NCI-H2227 treated with DMSO at 0.1 percent for 48 hours (cell line): Measurements from ENCODE around the gene BTBD1.

Source experiments
- DNase-seq: peaks from one replicate; lab custom pipeline; 2025; lab: John Stamatoyannopoulos, UW

Gene BTBD1

DNA sequence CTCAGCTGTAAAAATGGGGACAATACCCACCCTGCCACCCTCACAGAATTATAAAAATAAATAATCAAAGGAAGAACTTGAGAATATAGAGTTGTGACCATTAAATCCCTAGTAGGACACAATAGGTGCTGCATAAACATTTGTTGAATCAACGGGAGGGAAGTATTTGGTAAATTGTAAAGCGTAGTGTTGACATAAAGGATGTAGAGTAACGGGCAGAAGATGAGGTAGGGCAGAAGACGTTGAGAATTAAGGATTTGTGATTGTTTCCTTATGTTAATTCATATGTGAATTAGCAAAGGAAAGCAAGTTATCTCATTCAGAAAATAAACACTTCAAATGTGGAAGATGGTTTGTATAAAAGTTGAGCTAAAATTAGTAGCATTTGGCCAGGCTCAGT is 73.9 kb downstream of the BTBD1 start:
- no peak for DNase-seq

DNA sequence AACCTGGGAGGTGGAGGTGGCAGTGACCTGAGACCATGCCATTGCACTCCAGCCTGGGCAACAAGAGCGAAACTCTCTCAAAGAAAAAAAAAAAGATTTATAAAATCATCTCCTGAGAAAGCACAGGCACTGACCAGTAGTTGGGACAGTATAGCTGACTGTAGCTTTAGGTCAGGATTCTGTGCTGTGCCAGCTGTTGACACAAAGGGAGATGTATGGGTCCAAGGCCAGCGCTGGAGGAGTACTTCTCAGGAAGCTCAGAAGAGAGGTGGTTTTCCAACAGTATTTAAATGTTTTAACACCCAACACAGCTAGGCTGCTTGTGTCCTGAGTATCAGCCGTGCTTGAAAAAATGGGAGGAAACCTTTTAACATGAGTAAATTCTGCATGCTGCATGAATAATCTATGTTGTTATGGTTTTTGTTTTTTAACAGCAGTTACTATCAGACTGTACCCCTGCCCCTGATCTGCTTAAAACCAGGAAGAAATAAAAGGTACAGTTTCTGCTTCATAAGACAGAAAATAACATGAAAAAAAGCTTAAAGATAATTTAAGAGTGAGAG is 74.5 kb downstream of the BTBD1 start:
- DNase-seq: no peak

GRCh38 chr15:82986442-82986780 is 80.6 kb downstream of the BTBD1 start:
- no peak for DNase-seq

DNA sequence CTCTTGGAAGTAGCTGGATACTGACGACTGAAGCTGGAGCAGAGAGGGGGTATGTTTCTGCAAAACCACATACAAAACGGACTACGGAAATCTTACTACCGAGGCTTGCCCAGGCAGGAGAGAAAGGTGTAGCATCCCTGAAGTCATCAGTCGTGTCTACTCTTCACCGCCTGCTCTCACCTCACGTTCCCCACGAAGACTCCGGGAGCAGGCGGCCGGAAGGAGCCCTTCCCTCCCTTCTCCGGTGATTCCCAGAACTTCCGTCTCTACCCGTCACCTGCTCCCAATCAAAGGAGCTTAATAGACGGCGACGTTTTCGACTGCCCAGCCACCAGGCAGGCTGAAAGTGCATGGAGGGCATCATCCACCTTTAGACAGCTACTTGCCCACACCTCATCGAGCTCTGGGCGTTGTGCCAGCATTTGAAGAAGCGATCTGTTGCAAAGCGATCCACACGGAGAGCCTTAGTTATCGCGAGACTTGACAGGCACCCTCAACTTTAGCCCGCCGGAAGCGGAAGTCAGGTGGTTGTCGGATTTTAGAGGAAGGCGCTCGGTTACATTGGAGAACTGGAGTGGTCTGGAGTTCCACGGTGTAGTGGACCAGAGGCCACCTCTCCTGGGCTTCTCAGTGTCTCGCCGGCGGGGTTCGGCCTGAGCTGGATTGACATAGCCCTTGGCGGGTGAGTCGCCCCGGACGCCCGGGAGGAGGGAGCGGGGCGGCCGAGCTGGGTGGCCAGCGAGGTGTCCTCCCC is 81.2 kb downstream of the BTBD1 start, which contains the start of gene RAMAC:
Gene RAMAC (plus strand): TSS at position 523 of the 754 bp plus-strand sequence. CDS start 2,809 bp downstream, outside the sequence.
- peak; percentile 91 for DNase-seq

DNA sequence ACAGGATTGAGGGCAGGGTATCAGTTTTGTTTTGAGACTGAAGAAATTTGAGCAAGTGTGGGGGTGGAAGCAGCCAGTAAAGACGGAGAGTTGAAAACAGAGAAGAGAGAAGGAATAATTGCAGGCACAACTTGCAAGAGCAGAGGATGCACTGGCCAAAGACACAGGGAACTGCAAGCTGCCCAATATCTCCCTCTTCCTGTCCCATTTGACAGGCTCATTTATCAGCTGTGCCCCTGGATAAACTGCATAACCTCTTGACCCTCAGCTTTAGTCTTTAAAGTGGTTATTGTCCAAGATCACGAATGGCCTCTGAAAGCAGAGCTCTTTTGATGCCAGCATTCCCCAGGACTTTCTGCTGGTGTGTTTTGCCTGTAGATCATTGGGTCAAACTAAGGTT is 86.1 kb downstream of the BTBD1 start:
- DNase-seq: no peak

DNA sequence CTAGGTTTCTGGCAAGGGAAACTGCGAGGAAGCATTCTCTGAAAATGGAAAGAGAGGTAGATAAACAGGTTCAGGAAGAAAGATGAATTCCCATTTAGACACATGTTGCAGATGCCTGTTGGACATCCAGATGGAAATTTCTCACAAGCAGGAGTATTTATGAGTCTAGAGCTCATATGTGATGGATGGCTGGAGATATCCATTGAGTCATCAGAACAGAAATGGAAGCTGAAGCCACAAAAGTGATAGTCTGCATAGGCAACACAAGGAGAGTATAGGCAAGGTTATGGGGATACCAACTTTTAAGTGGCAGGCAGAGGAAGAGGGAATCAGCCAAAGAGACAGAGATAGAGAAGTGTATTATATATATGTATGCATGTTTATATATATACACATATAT is 87.3 kb downstream of the BTBD1 start:
- no peak for DNase-seq

- no peak for DNase-seq
These were observed 88.6 kb downstream of the BTBD1 start for GRCh38 chr15:82978438-82978837.

GRCh38 chr15:82977076-82977475 is 90.0 kb downstream of the BTBD1 start:
- DNase-seq: no peak

- DNase-seq: no peak
These were observed 94.1 kb downstream of the BTBD1 start for GRCh38 chr15:82972990-82973389.

DNA sequence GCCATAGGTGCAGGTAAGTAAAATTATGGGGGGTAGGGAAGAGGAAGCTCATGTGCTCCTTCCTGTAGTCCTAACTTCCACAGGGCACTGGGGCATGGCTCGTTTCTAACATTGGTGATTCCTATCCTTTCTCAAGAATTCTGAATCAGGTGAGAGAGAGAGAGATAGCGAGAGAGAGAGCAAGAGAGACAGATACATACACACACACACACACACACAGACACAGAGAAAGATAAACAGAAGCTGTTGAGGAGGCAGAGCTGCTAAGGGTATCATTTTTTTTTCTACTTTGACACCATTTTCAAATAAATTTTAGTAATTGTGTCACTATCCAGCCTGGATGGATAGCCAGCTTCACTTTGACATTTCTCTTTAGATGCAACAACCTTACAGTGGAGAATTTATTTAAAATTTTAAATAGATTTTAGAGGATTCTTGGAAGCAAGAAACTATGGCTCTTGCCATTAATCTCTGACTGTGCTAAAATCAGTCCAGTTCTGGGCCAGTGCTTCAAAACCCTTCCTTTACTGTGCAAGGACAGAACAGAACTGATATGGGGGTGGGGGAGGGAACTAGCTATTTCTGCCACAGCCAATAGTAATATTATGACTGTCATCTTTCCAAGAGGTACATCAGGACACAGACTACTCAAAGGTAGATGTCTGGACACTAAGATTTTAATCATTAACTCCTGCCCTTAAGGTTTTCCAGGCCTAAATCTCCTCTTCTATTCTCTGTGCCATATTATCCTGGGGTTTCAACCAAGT is 95.7 kb downstream of the BTBD1 start:
- DNase-seq: no peak

DNA sequence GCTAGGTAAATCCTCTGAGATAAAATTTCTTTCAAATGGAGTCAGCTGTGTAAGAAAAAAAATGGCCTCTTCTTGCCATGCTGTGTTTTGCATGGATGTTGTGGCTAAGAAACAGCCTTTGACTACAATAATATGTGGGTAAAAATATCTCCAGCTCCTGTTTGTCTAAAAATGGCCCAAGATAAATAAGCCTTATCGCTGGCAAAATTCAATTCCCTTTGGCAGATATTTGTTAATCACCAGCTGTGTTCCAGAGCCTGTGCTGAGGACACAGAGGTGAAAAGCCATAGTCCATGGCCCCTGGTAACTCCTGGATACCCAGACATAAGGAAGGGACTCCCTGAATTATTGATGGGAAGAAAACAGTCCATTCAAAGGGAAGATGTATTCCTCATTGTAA is 96.4 kb downstream of the BTBD1 start:
- no peak for DNase-seq

DNA sequence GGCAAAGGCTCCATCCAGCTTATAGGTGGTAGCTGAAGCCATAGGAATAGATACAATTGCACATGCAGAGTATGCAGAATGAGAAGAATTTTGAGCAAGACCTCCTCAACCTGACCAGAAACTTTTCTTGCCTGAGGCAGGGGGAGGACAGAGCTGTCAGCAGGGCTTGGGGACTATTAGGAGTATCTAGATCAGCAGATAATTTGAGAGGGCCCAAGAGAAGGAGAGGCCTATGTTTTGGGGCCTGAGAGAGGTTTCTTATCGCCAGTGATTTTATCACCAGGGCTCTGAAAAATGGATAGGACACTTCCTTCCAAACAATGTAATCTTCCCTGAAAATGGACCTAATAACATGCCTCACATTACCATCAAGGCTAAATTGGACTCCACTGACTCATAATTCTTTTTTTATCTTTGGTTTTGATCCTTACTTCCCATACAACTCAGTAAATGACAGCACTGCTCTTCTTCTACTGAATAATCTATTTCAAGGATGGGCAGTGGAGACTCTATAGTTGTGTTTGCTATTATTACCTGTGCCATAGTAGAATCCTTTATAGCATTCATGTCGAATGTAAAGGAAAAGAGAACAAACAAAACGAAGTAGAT is 96.9 kb downstream of the BTBD1 start:
- DNase-seq: no peak

DNA sequence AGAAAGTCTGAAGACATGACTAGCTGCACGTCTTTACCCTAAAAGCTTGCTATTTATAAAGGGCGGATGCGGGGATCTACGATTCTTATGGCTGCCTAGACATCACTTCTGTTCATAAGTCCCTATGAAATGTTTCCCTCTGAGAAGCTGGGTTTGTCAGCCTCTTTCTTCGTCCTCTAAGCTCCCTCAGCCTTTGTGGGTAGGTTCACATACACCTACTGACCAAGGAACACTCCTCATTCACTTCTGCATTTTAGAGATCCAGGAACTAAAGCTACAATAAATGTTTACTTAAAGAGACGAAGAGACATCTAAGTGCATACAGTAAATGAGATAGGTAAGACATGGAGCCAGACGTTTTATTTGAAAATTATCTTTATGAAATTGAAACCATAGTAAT is 97.7 kb downstream of the BTBD1 start:
- no peak for DNase-seq

- DNase-seq: no peak
These were observed 99.0 kb downstream of the BTBD1 start for GRCh38 chr15:82968066-82968465.

DNA sequence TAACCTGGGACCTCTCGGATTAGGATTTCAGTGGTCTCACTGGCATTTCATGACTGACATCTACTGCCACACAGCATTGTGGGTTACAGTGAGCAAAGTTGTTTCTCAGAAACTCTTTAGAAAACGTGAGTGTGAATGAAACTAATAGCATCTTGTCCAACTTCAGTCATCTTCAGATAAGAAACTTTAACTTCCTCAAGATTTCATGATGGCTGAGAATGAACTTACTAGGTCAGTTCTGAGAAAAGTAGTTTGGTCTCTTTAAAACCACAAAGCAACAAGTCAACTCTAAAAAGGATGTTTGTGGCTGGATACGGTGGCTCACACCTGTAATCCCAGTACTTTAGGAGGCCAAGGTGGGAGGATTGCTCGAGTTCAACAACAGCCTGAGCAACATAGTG is 100.4 kb downstream of the BTBD1 start:
- no peak for DNase-seq
